Muscle of arm (tissue), 12 donors: ENCODE measurements around the gene ARL5B. TPM values are rescaled to one million over a fixed set of nuclear protein-coding genes. Genes with fewer than 3 reads are reported as not detected.

ENCODE experiments used
- DNase-seq: peaks from one replicate; pipeline ENCODE4 v3.0.0-alpha.2; 2013
- polyA plus RNA-seq, 12 donors: library from polyadenylated mRNA; unstranded; fragments of 120-200 nt; gene quantifications; one replicate each; pipeline ENCODE4 v1.2.1, GENCODE V29; 2013; ENCODE audit not compliant: insufficient read length in 12 of 12

The ARL5B gene
- polyA plus RNA-seq, 12 donors = 20.5 to 33.6 (median 26.1) TPM; not detected in 1

DNA sequence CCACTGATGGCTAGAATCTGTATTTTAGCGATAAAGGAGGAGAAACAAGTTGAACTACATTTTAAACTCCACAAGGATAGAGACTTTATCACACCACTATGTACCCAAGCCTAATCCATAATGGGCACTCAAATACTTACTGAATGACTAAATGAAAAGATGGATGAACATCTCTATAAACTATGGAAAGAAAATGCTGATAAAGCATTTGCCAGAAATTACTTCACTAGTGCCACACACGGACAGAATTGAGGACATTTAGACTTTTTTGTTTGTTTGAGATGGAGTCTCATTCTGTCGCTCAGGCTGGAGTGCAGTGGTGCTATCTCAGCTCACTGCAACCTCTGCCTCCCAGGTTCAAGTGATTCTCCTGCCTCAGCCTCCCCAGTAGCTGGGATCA lies 6.1 kb upstream of the ARL5B start:
- no peak for DNase-seq

DNA sequence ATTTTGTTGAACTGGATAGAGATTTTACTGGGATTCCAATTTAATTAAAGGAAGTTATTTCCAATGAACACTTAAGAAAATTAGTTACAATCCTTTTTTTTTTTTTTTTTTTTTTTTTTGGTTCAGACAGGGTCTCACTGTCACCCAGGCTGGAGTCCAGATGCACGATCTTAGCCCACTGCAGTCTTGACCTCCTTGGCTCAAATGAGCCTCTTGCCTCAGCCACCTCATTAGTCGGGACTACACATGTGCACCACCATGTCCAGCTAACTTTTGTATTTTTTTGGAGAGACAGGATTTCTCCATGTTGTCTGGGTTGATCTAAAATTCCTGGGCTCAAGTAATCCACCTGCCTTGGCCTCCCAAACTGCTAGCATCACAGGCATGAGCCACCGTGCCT lies 2.5 kb upstream of the ARL5B start:
- DNase-seq = no peak

DNA sequence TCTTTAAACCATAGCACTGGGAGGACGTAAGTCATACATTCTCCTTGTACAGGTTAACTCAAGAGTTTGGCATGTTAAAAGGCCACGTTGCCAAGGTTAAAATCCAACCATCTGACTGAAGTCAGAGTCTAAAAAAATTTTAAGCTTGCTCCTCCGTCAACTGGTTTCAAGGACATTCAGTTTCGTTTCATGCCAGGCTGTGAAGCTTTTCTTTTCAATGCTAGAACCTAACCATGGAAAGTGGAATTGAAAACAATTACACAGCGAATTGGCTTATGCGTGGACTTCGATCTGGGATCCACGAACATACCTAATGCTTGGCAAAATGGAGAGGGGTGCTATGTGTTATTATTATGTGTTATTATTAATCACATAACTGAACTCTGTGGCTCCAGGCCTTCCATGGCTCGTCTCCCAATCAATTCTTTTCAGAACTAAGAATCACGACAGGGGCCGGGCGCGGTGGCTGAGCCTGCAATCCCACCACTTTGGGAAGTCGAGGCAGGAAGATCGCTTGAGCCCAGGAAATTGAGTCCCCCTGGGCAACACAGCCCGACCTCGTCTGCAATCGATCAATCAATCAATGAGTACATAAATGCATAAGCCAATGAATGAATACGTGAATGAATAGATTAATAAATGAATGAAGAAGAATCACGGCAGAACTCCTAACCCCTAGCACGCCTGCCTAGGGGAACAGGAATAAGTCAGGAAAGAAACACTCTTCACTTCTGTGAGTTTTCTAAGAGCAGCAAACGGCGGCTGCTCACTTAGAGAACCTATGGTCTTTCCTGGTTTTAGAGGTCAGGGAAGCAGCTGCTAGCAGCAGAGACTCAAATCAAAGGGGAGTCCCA lies 733 bp upstream of the ARL5B start:
- DNase-seq = no peak

DNA sequence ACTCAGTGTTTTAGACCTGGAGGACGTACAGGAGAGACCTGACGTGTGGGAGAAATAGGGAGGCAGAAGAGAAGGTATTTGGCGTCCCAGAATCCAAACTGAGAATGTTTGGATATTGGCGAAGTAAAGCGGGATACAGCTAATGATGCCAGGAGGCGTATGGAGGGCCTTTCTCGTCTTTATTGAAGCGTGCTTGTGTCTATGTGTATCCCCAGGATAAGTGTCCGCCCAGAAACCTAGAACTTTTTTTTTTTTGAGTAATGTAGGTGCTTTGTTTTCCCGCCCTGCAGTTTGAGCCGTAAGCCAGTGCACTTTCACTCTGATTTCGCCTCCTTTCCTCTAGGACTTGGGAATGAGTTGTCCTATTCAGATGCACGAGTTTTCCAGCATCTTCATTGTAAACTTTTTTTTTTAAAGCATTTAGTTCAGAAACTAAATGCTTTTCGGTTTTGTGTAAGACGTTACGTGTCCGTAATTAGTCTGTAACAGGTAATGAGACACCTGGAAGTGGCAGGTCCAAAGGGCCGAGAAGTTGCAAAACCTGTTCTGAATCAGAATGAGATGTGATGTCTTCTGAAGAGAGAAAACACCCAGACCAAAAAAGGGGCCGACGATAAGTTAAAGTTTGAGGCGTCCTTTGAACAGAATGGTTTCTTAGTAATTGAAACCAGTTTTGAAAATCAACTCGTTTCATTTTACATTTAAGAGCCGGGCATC lies 746 bp downstream of the ARL5B start:
- DNase-seq = peak; percentile 56

- DNase-seq = no peak
These were observed 1.7 kb downstream of the ARL5B start for GRCh38 chr10:18660816-18661431.

GRCh38 chr10:18664841-18665478 lies 5.7 kb downstream of the ARL5B start:
- no peak for DNase-seq

DNA sequence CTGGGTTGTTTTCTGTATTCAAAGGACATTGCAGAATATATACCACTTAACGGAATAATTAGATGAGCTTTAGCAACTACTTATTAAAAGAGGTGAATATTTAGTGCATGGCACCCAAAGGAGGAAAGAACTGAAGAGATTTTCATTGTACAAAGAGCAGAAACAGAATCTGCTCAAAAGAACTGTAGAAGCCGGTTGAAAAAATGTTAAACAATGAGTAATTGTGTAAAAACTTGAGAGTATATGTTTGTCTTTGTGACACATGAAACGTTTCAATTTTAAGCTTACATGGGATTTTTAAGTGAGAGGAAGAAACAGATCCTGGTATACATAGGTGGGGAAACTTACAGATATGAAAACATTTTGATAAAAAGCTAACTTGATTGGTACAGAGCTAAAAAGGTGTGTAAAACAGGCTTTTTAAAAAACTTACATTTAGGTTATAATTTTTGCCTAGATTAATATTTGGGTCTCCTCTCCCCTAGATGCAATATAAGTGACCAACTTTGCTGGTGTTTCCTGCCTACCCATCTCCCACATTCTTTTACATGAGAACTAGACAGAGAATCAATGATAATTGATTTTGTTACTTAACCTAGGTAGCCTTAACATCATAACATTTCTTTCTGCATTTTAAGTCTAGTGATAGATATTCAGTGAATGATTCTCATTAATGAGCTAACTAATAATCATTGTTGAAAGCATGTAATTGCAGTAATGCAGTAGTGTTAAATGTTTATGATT lies 6.8 kb downstream of the ARL5B start:
- DNase-seq = no peak

DNA sequence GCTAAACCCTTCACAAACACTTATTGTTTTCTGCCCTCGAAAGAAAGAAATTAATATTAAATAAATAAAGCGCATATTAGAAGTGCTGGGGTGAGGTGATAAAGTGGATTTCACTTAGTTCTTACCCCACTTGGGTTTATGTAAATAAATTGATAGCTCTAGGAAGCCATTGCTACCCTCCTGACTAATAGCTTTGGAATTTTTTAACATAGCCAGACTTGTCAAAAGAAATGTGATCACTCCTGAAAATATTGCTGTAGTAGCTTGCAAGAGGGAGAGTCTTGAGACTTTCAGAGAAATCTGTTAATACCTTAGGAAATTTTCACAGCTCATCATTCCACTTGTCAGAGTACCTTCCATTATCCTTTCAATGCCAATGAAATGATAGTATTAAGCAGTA lies 7.6 kb downstream of the ARL5B start:
- no peak for DNase-seq

- no peak for DNase-seq
These were observed 8.8 kb downstream of the ARL5B start for GRCh38 chr10:18668026-18668425.

- no peak for DNase-seq
These were observed 16.0 kb downstream of the ARL5B start for GRCh38 chr10:18675086-18675801.

DNA sequence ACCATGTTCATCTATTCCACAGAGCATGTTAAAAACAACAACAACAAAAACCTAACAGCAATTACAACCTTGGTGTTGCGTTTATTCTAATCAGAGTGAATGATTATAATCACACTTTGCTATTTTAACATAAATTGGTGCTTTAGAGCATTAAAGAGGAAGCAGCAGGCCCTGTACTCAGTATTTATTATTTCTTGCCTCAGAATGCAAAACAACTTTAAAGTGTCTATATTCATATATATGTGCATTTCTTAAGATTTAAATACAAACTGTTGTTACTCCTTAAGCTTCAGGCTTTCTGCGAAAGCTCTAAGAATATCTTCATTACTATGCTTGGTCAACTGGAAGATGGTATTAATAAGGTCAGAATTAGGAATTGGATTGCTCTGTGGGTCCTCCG lies 21.5 kb downstream of the ARL5B start:
- no peak for DNase-seq

DNA sequence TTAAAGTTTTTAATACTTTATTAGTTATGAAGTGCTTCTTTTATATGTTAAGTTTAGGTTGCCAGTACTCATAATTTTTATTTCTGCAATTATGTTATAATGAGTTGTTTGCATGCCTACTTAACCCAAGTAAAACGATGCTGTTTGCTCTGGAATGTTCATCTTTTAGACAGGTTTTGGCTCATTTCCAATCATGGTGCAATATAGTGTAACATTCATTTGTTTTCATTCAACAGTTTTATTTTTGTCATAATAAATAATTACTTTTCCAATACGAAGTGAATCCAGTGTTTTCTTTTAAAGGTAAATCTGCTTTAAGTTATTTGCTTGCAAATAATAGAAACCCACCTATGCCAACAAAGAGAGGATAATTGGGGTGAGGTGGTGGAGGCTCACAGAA lies 22.1 kb downstream of the ARL5B start:
- no peak for DNase-seq

GRCh38 chr10:18681971-18682411 lies 22.8 kb downstream of the ARL5B start:
- no peak for DNase-seq

- no peak for DNase-seq
These were observed 24.2 kb downstream of the ARL5B start for GRCh38 chr10:18683427-18683826.

DNA sequence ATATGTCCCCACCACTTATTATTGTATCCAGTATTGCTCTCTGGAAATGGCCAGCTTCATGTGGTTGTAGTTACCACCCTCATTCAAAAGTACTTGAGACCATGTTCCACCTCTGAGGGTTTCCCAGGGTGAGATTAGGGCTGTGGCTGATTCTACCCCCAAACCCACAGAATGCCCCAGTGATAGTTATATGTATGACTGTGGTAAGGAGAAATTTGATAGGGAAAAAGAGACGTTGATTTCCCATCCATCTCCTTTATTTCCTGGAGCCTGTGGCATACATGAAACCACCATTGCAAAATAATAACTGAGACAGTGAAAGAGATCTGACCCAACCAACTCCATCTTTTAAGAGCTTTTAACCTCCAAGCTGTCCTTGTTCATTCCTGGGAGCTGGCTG lies 25.2 kb downstream of the ARL5B start:
- DNase-seq = no peak

GRCh38 chr10:18684953-18685352 lies 25.7 kb downstream of the ARL5B start:
- DNase-seq = no peak

GRCh38 chr10:18685555-18685954 lies 26.3 kb downstream of the ARL5B start:
- no peak for DNase-seq

DNA sequence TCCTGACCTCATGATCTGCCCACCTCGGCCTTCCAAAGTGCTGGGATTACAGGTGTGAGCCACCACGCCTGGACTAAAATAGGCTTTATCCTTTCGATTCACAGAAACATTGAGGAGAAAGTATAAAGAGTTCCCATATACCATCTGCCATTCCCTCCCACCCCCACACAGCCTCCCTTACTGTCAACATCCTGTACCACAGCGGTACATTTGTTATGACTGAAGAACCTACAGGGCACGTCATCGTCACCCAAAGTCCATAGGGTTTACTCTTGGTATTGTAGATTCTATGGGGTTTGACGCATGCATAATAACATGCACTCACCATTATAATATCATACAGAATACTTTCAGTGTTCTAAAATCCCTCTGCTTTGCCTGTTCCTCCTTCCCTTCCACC lies 28.0 kb downstream of the ARL5B start:
- DNase-seq = no peak

GRCh38 chr10:18687706-18688105 lies 28.5 kb downstream of the ARL5B start:
- DNase-seq = no peak

DNA sequence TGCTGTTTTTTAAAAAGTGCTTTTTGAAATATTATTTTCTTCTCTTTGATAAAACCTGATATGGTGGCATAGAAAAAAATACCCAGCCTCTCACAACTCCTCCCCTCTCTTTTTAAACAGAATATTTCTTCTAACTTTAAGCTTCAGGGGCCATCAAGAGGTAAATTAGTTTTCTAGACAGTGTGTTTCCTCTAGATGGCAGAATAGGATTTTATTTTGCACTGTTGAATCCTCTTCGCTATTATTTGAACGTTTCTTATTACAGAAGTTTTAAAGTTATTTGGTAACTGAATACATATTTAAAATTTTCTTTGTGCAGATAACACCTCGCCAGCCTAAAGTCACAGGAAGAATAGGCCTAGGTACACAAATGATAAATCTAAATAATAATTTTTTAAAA lies 30.3 kb downstream of the ARL5B start:
- peak; percentile 16 for DNase-seq

- DNase-seq = no peak
These were observed 31.3 kb downstream of the ARL5B start for GRCh38 chr10:18690541-18690940.
